IMR-90 (cell line): ENCODE measurements around the gene B3GNT5. TPM values are rescaled to one million over a fixed set of nuclear protein-coding genes. Genes with fewer than 3 reads are reported as not detected.

Experiments used
- ATAC-seq: fragments of 200-7000 bp; cut with Tn5 transposase; 2 replicates; pipeline ENCODE4 v1.9.1; 2020; ENCODE audit warnings: low read depth, mild to moderate bottlenecking, moderate library complexity
- BruUV-seq: library from RNA; stranded (reverse); fragments of 400-500 nt; replicated peaks from 2 replicates; lab custom pipeline; 2021; lab: Mats Ljungman, UMichigan
- CTCF ChIA-PET: fragments of 300-600 bp; formaldehyde crosslinking; extraction: SDS; loops from one replicate; lab custom pipeline; 2021; ENCODE audit warnings: antibody characterized with exemption; lab: Yijun Ruan, JAX
- POLR2A ChIA-PET: fragments of 300-600 bp; sonication (Branson Sonifier 250); formaldehyde crosslinking; loops from one replicate; lab custom pipeline; 2022; ENCODE audit warnings: antibody characterized with exemption; ENCODE audit not compliant: unreplicated experiment; lab: Charles Lee
- DNase-seq: peaks from one replicate; pipeline ENCODE4 v3.0.0; 2013
- H2AFZ ChIP-seq: replicated peaks from 2 replicates; pipeline ENCODE3; 2013; ENCODE audit warnings: low read length, mild to moderate bottlenecking; ENCODE audit not compliant: poor library complexity
- H2AK5ac ChIP-seq: 2 replicates; pipeline ENCODE4 v1.6.1; 2013; ENCODE audit warnings: low read depth, low read length, inconsistent platforms
- H2AK9ac ChIP-seq: replicated peaks from 2 replicates; pipeline ENCODE3; 2013; ENCODE audit warnings: mild to moderate bottlenecking, low read depth, low read length, moderate library complexity; ENCODE audit not compliant: poor library complexity
- H2BK120ac ChIP-seq: 2 replicates; pipeline ENCODE4 v1.6.1; 2013; ENCODE audit warnings: low read depth, low read length, inconsistent platforms
- H2BK15ac ChIP-seq: 3 replicates; pipeline ENCODE4 v1.6.1; 2013; ENCODE audit warnings: low read depth, low read length, inconsistent platforms
- H2BK20ac ChIP-seq: 2 replicates; pipeline ENCODE4 v1.6.1; 2013; ENCODE audit warnings: low read depth, mild to moderate bottlenecking, inconsistent platforms, low read length, moderate library complexity
- H2BK5ac ChIP-seq: 2 replicates; pipeline ENCODE4 v1.6.1; 2013; ENCODE audit warnings: mild to moderate bottlenecking, low read depth, low read length, inconsistent platforms; ENCODE audit not compliant: poor library complexity, severe bottlenecking
- H3K14ac ChIP-seq: replicated peaks from 2 replicates; pipeline ENCODE4 v1.6.1; 2013; ENCODE audit warnings: low read depth, low read length, inconsistent platforms
- H3K18ac ChIP-seq: 2 replicates; pipeline ENCODE4 v1.6.1; 2013; ENCODE audit warnings: low read depth, low read length, control low read depth
- H3K23ac ChIP-seq: 2 replicates; pipeline ENCODE4 v1.6.1; 2013; ENCODE audit warnings: low read depth, low read length, inconsistent platforms
- H3K27ac ChIP-seq: 2 replicates; pipeline ENCODE4 v1.5.1; 2013; ENCODE audit warnings: mild to moderate bottlenecking, control low read depth, low read length; ENCODE audit not compliant: insufficient read depth
- H3K27me3 ChIP-seq: 2 replicates; pipeline ENCODE4 v1.6.1; 2013; ENCODE audit warnings: low read length; ENCODE audit not compliant: control insufficient read depth, insufficient read depth
- H3K36me3 ChIP-seq: 2 replicates; pipeline ENCODE4 v1.6.1; 2013; ENCODE audit warnings: low read length, mixed read lengths; ENCODE audit not compliant: control insufficient read depth, insufficient read depth
- H3K4ac ChIP-seq: 2 replicates; pipeline ENCODE4 v1.6.1; 2013; ENCODE audit warnings: low read depth, low read length, inconsistent platforms
- H3K4me1 ChIP-seq: 2 replicates; pipeline ENCODE4 v1.6.1; 2013; ENCODE audit warnings: low read length, mixed read lengths; ENCODE audit not compliant: control insufficient read depth, insufficient read depth
- H3K4me2 ChIP-seq: 2 replicates; pipeline ENCODE4 v1.6.1; 2013; ENCODE audit warnings: low read depth, mild to moderate bottlenecking, control low read depth, low read length, moderate library complexity
- H3K4me3 ChIP-seq: 2 replicates; pipeline ENCODE4 v1.5.1; 2013; ENCODE audit warnings: low read depth, mild to moderate bottlenecking, control low read depth, low read length, moderate library complexity; ENCODE audit not compliant: insufficient read depth
- H3K56ac ChIP-seq: 2 replicates; pipeline ENCODE4 v1.6.1; 2013; ENCODE audit warnings: low read length, inconsistent platforms; ENCODE audit not compliant: insufficient read depth; ENCODE audit errors: extremely low read depth
- H3K79me1 ChIP-seq, 2 experiments: 2 replicates each; pipeline ENCODE4 v1.6.1; 2013; ENCODE audit warnings: low read length in 2 of 2, inconsistent platforms in 1 of 2, low read depth in 1 of 2
- H3K9ac ChIP-seq: 2 replicates; pipeline ENCODE4 v1.6.1; 2013; ENCODE audit warnings: low read depth, low read length, control low read depth
- H3K9me1 ChIP-seq: 2 replicates; pipeline ENCODE4 v1.6.1; 2013; ENCODE audit warnings: low read length, inconsistent platforms; ENCODE audit not compliant: insufficient read depth
- H3K9me3 ChIP-seq: 2 replicates; pipeline ENCODE4 v1.6.1; 2013; ENCODE audit warnings: low read length; ENCODE audit not compliant: control insufficient read depth, insufficient read depth
- H4K20me1 ChIP-seq: 2 replicates; pipeline ENCODE4 v1.6.1; 2013; ENCODE audit warnings: low read length, inconsistent platforms; ENCODE audit not compliant: insufficient read depth
- H4K5ac ChIP-seq: 2 replicates; pipeline ENCODE4 v1.6.1; 2013; ENCODE audit warnings: mild to moderate bottlenecking, low read depth, low read length, control low read depth
- H4K8ac ChIP-seq, 2 experiments: 2 replicates each; pipeline ENCODE4 v1.6.1; 2013; ENCODE audit warnings: low read depth in 2 of 2, low read length in 2 of 2, control low read depth in 1 of 2, inconsistent platforms in 1 of 2
- H4K91ac ChIP-seq: 2 replicates; pipeline ENCODE4 v1.6.1; 2013; ENCODE audit warnings: low read depth, low read length, inconsistent platforms; ENCODE audit not compliant: insufficient read depth
- BHLHE40 ChIP-seq: fragments of 150-350 bp; IDR thresholded peaks from 2 replicates; pipeline ENCODE4 v1.6.1; 2016; ENCODE audit warnings: mild to moderate bottlenecking, low read depth, low read length
- CEBPB ChIP-seq: IDR thresholded peaks from 2 replicates; pipeline ENCODE4 v1.6.1; 2012; ENCODE audit warnings: low read depth, low read length, improper control_type of control experiment
- ELK1 ChIP-seq: fragments of 150-350 bp; IDR thresholded peaks from 2 replicates; pipeline ENCODE4 v1.6.1; 2016; ENCODE audit warnings: low read depth, mild to moderate bottlenecking, low read length, moderate library complexity, borderline replicate concordance
- FOS ChIP-seq: fragments of 150-350 bp; IDR thresholded peaks from 2 replicates; pipeline ENCODE4 v1.6.1; 2016; ENCODE audit warnings: low read depth, low read length
- MAZ ChIP-seq: IDR thresholded peaks from 2 replicates; pipeline ENCODE4 v1.6.1; 2012; ENCODE audit warnings: low read depth, mild to moderate bottlenecking, low read length, improper control_type of control experiment, moderate library complexity, borderline replicate concordance
- MXI1 ChIP-seq: IDR thresholded peaks from 2 replicates; pipeline ENCODE4 v1.6.1; 2012; ENCODE audit warnings: low read depth, mild to moderate bottlenecking, low read length, moderate library complexity, borderline replicate concordance
- NFE2L2 ChIP-seq: fragments of 150-350 bp; IDR thresholded peaks from 2 replicates; pipeline ENCODE4 v1.6.1; 2016; ENCODE audit warnings: low read depth, mild to moderate bottlenecking, low read length
- POLR2A ChIP-seq: IDR thresholded peaks from 2 replicates; pipeline ENCODE4 v1.6.1; 2012; ENCODE audit warnings: mild to moderate bottlenecking, low read depth, low read length
- RAD21 ChIP-seq: IDR thresholded peaks from 2 replicates; pipeline ENCODE4 v1.6.1; 2012; ENCODE audit warnings: low read length, improper control_type of control experiment
- RCOR1 ChIP-seq: IDR thresholded peaks from 2 replicates; pipeline ENCODE4 v1.6.1; 2012; ENCODE audit warnings: mild to moderate bottlenecking, low read length, improper control_type of control experiment; ENCODE audit not compliant: insufficient replicate concordance
- WGBS, 2 experiments: methylation state at CpG; one replicate each; pipeline versions ENCODE4 v1.1.5 to v1.1.7; 2013; ENCODE audit warnings: missing lambda C conversion rate in 2 of 2; ENCODE audit not compliant: insufficient read length in 1 of 2; ENCODE audit errors: extremely low coverage in 2 of 2; 5-methylcytosine and 5-hydroxymethylcytosine counted together
- dilution Hi-C: fragments of 300-500 bp; cut with HindIII; formaldehyde crosslinking; loops from one replicate; pipeline ENCODE4 v1.14.3; 2018; ENCODE audit warnings: low sequenced_read_pairs; ENCODE audit not compliant: unreplicated experiment
- in situ Hi-C: fragments of 300-500 bp; cut with MboI; formaldehyde crosslinking; loops from 3 replicates; pipeline ENCODE4 v1.14.3; 2019; ENCODE audit warnings: low sequenced_read_pairs, inconsistent platforms, mixed read lengths
- intact Hi-C: fragments of 100-400 bp; cut with micrococcal nuclease; formaldehyde crosslinking; loops from 2 replicates; pipeline ENCODE4 v1.10.0; 2022
- polyA plus RNA-seq, 3 experiments: library from polyadenylated mRNA; depleted of rRNA; stranded (reverse); fragments of >200 nt; gene quantifications; 2 replicates each; pipeline ENCODE4 v1.2.3, GENCODE V29; 2012; ENCODE audit warnings: low replicate concordance in 1 of 3
- total RNA-seq: library from RNA; depleted of rRNA; stranded (reverse); fragments of >200 nt; gene quantifications from 2 replicates; pipeline ENCODE4 v1.2.3, GENCODE V29; 2012
- TF ChIP-seq, protein P1 (sequence below): conservative IDR thresholded peaks from 2 replicates; pipeline ENCODE4 v1.5.1; 2012; ENCODE audit warnings: mild to moderate bottlenecking, low read depth, low read length, improper control_type of control experiment

Gene B3GNT5
- total and polyA plus RNA-seq, 2 of the 4 experiments (the other 2 are of a cell fraction) = 1.6 to 3.4 TPM

DNA sequence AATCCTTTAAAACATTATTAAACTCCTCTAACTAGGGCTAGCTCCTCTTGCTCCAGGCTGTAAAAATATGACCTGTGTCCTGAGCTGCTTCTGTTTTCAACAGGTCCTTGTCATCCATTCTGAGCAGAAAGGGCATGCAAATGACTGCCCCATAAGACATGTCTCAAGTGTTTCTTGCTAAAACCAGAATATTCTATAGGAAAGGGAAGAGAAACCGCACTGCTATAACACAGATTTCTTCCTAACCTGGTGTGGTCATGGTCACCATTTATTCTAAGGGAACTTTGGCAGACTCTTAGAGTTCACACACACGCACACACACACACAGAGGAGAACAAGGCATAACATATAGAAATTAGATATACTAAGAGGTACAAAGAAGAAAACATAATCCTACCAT lies 34.2 kb upstream of the B3GNT5 start:
- no peak overlapping the region for H3K4ac ChIP-seq
- H3K23ac ChIP-seq = no peak overlapping the region
- no peak overlapping the region for H2AK9ac ChIP-seq
- H3K18ac ChIP-seq = no peak overlapping the region
- ChIA-PET POLR2A (no interaction called here), CTCF (interaction anchor here (1.0 kb wide), 1 partner anchor 12 kb away, joined by 3 read pairs; no protein-coding TSS in a partner anchor)
- no peak for ATAC-seq
- no TSS peak for BruUV-seq
- intact Hi-C loops = no loop called here
- H3K27me3 ChIP-seq = peaks cover 33% of the 10 kb centered on the region
- H3K36me3 ChIP-seq = no peaks in the 10 kb centered on the region
- H2BK5ac ChIP-seq = no peak overlapping the region
- no peak overlapping the region for H3K4me2 ChIP-seq
- no peak overlapping the region for H2BK120ac ChIP-seq
- WGBS, 2 experiments = no CpG with 5 or more reads among the region's 2 CpGs
- no peak overlapping the region for H4K8ac ChIP-seq
- no peaks in the 10 kb centered on the region for H3K9me3 ChIP-seq
- H3K79me1 ChIP-seq = no peaks in the 10 kb centered on the region
- DNase-seq = no peak
- H3K4me1 ChIP-seq = no peaks in the 10 kb centered on the region
- no peak overlapping the region for H2BK20ac ChIP-seq
- no peak overlapping the region for H3K9ac ChIP-seq
- no peaks in the 10 kb centered on the region for H3K9me1 ChIP-seq
- TF ChIP-seq ELK1 = no peak
- no peak for TF ChIP-seq RAD21
- TF ChIP-seq POLR2A = no peak
- no peak for TF ChIP-seq MXI1
- no peak for TF ChIP-seq BHLHE40
- TF ChIP-seq CEBPB = no peak
- no peak for TF ChIP-seq FOS
- no peak for TF ChIP-seq MAZ
- TF ChIP-seq, protein P1, sequence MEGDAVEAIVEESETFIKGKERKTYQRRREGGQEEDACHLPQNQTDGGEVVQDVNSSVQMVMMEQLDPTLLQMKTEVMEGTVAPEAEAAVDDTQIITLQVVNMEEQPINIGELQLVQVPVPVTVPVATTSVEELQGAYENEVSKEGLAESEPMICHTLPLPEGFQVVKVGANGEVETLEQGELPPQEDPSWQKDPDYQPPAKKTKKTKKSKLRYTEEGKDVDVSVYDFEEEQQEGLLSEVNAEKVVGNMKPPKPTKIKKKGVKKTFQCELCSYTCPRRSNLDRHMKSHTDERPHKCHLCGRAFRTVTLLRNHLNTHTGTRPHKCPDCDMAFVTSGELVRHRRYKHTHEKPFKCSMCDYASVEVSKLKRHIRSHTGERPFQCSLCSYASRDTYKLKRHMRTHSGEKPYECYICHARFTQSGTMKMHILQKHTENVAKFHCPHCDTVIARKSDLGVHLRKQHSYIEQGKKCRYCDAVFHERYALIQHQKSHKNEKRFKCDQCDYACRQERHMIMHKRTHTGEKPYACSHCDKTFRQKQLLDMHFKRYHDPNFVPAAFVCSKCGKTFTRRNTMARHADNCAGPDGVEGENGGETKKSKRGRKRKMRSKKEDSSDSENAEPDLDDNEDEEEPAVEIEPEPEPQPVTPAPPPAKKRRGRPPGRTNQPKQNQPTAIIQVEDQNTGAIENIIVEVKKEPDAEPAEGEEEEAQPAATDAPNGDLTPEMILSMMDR = no peak
- no peak for TF ChIP-seq NFE2L2
- TF ChIP-seq RCOR1 = no peak
- dilution Hi-C loops = no loop called here
- H4K5ac ChIP-seq = no peak overlapping the region
- H2AK5ac ChIP-seq = no peak overlapping the region
- H3K14ac ChIP-seq = no peak overlapping the region
- H4K20me1 ChIP-seq = no peaks in the 10 kb centered on the region
- in situ Hi-C loops = no loop called here
- H3K56ac ChIP-seq = no peak overlapping the region
- no peak overlapping the region for H3K27ac ChIP-seq
- no peak overlapping the region for H3K4me3 ChIP-seq
- no peak overlapping the region for H2AFZ ChIP-seq
- H2BK15ac ChIP-seq = no peak overlapping the region
- no peak overlapping the region for H4K91ac ChIP-seq
